Measurements from ENCODE around the gene TCEANC.

The TCEANC gene

DNA sequence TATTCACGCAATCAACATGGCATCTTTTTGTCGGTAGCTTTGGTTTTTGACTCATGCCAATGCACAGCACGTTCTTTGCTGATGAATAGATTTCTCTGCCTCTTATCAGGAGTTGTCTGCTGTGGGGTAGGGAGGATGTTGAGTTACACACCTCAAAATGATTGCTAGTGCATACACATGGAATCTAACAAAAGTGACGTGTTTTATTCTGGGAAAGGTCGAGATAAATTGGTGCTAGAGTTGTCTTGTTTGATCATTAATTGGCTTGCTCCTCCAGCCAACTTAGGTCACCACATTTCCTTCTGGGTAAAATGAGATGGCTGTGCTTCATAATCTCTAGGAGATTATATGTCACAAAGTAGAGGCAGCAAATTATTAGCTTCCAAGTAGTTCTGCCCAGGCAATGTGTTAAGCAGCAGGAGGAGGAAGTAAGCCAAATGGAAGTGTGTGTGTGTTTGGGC lies 39.9 kb downstream of the TCEANC start:
- DNase-seq (ENCODE audit: low read depth) = no peak

DNA sequence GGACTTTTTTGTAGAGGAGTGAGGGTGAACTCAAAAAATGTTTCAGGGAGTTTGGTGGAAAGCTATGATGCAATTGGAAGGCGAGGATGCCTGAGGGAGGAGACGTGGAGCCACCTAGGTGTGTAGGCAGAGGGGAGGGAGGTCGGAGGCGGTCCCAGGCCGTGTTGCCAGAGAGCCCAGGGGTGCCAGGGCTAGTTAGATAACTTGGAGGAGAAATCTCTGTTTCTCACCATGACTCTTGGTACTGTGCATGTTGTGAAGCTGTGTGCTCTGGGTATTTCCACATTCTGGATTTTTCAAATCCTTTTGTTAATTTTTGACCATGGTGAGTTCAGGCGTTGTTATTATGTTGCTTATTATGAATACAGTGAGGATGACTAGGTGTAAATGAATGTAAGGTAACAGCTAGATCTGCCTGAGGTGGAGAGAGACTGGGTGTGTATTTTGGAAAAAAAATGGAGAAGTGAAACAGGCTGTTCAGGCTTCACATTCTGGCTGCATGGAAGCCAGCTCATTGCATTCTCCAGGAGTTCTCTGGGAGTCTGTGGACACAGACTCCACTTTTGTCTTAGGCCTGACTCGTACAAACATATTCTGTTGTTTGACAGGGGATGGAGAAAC lies 40.5 kb downstream of the TCEANC start:
- no peak for DNase-seq (ENCODE audit: low read depth)

DNA sequence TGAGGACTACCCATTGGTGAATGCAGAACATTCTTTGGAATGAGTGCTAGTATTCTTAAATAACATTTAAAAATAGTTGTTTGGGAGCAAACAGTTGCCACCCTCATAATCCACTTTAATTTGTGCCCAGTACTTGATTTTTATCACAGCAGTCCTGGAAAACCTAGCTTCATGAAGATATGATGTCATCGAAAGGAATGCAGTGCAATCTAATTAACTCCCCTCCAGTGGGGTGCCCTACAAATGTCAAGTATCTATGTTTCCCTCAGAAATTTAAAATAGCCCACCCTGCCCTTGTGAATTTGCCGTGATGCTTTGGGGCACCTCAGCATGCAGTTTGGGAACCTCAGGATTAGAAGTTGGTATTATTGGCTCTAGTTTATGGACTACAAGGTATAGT lies 41.4 kb downstream of the TCEANC start:
- no peak for DNase-seq (ENCODE audit: low read depth)

DNA sequence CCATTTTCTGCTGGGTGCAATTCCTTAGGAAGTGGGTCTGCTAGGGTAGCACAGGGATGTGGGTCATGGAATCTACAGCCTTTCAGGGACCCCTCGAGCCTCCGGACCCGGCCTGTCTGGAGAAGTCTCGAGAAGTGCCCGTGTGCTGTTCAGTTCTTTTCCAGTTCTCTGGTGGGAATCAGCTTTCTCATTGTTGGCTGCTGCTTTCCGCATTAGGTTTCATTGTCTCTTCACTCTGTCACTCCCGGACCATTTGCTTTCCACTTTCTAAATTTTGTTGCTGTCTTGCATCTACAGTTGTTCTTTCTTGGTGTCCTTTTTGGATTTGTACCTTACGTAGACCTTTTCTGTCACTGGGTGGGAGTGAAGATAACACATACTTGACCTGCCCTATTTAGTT lies 42.0 kb downstream of the TCEANC start:
- DNase-seq (ENCODE audit: low read depth) = no peak

DNA sequence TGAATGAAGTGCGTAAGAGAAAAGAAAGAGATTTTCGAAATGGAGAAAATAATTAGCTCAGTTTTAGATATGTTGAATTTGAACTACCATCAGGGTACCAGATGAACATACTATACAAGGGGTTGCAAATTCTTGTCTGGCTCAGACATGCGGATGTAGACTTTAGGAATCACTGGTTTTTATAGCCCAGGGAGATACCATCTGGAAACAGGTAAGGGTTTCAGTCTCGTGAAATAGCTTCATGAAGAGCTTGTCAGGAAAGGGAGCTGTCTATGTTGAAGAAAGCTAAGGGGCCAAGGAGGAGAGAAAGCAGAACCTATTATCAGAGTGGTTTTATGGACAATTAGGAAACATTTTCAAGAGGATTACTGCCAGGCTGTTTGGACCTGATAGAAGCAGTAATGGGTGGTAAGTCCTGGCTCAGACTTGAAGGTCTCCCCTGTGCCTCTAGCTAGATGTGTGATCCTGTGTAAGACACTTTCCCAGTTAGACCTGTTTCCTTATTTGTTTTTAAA lies 42.7 kb downstream of the TCEANC start:
- no peak for DNase-seq (ENCODE audit: low read depth)

DNA sequence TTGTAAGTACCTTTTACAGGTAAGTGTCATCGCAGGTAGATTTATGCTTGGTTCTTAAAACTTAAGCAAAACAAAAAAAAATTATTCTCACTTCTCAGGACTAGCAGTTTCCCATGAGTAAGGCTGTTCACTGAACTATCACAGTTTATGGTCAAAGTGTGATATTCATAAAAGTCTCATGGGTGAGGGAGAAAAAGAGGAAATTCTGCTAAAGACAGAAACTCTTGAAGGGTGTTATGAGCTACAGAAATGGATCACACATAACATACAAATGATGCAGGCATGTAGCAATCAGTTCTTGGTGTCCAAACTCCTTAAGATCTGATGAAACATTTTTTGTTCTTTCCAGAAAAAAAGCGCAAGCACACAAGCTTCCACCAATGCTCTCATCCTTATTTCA lies 44.5 kb downstream of the TCEANC start:
- DNase-seq (ENCODE audit: low read depth) = no peak

DNA sequence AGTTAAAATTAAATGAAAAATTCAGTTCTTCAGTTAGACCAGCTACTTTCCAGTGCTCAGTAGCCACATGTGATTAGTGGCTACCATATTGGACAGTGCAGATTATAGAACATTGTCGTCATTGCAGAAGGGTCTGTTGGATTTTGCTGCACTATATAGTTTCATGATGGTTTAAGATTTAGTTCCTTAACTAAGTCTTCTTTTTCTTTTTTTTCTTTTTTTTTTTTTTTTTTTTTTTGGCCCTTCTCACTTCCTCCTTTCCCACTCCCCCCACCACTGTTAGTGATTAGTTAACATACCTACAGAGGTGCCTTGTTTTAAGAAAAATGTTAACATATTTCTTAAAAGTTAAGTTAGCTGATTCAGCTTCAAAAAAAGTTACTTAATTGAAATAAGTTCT lies 45.0 kb downstream of the TCEANC start:
- no peak for DNase-seq (ENCODE audit: low read depth)

DNA sequence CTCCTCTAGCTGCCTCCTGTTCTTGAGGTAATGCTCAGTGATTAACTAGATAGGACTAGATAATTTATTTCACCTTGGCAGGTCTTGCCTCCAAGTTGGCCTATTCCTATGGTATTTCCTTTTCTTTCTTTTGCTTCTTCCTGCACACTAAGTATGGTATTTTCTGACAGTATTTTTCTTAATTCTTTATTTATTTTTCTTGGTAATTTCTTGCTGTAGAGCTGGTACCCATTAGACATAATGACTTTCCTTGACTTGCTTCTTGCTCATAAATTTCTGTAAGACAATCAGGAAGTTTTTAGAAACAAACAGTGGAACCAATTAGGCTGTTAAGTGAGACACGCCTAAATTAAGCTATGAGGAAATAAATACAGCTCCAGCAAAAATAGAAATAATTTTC lies 45.5 kb downstream of the TCEANC start:
- DNase-seq (ENCODE audit: low read depth) = no peak

DNA sequence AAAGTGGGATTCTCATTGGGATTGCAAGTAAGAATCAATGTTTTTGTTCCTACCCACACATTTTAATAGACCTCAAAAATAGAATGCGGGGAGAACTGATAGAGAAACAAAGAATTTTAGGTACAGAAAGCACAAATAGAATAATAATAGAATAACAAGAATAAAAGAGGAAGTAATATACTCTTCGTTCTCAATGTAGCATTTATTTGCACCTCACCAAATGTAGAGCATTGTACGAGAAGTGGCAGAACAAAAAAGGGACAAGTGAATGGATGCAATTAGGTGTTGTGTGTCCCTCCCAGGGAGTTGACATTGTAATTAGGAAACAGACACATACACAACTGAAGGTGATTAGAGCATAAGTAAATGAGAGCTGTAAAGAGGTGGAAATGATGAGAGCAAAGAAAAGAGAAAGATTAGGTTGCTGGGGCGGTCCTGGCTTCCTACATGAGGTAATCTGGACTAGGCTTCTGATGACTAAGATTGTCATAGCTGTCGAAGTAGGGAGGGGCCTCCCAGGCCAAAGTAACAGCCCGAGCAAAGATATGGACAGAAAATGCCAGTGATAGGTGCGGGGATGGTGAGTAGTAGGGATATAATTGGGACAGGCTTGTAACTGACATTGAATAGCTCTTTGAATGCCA lies 46.4 kb downstream of the TCEANC start:
- DNase-seq (ENCODE audit: low read depth) = no peak

DNA sequence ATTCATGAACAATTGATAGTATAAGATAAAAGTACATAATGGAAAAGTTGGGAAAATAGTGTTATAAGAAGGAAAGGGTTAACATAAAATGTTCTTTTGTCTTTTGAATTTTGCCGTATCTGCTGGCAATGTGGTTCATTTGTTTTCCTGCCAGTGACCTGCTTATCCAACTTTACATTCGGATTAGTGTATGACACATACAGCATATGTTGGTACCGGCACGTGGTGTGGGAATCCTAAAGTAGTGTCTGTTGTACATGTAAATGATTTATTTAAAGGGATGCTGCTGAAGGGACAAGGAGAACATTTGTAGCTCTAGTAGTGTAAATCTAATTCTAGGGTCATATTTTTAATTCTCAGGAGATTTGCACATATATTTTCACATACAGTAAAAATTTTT lies 47.4 kb downstream of the TCEANC start:
- no peak for DNase-seq (ENCODE audit: low read depth)

DNA sequence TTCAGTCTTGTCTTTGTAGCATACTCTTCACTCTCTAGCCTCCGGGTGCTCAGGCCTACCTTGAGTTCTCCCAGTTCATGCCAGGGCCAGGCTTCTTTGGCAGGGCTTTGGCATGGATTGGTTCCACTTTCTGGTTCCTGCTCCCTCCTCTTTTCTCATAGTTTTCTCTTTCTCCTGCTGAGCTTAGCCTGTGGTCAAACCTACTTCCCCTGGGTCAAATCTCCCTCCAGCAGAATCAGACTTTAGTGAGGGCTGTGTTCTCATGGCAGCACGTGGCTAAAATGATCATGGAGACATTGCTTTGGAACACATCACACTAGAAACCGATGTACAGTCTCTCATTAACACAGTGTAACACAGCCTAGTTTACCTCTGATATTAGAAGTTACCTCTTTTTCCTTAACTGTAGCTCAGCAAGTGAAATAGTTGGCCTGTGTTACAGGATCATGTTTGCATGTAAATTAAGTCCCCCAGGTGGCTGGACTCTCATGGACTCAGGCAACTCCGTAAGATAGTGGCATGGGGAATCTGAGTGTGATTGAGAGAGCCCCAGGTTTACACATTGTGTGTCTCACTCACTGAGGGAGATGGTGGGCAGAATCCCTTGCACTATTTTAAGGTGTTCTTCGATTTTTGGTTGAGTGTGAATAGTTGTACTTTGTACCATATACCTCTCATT lies 49.3 kb downstream of the TCEANC start:
- DNase-seq (ENCODE audit: low read depth) = no peak

DNA sequence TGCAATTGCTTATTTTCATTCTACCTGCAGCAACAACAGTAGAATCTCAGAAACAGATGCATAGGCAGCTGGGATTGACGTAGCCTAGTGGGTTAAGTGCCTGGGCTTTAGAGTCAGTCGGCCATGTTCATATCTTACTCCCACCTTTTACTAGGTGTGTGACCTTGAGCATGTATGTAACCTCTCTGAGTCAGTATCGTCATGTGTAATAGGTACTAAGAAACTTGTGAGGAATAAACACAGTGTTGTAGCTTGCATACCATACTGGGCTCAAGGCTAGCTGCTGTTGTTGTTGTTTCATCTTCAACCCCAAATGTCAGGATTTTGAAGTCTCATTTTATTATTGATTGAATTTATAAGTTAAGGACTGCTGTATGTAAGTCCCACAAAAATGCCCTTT lies 50.2 kb downstream of the TCEANC start:
- no peak for DNase-seq (ENCODE audit: low read depth)

DNA sequence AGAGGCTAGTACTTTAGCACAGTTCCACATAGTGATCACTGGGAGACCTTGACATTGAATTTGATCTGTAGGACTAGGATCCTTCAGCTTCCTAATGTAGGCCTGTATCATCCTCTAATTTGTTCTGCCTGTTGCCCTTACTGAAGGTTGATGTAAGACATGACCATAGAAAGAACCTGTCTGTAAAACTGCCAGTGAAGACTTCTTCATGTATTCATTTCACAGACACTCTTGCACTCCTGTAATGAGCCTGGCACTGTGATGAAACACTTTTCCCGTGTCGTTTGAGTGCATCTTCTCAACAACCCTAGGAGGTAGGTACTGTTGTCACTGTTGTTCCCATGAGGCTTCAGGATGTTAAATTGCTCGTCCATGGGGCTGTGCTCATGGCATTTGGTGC lies 50.6 kb downstream of the TCEANC start:
- DNase-seq (ENCODE audit: low read depth) = no peak

DNA sequence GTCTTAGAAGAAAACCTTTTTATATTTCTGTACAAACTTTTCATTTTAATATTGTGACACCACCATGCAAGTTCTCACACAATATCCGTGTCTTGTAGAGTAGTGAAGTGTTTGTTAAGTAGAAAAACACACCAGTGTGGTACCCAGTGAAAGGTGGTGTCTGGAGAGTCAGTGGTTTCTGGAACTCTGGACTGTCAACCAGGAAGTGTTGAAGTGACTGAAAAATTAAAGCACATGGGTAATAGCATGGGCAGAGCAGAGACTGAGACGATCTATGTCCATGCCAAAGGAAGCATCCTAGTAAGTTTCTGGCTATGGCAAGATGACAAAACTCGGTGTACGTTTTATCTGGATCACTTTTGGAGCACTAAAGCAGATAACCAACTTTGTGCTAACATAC lies 58.2 kb downstream of the TCEANC start:
- DNase-seq (ENCODE audit: low read depth) = no peak

Data from CMK (cell line).